GM21367 (cell line): ENCODE measurements around the gene FAM168A.

Experiments used
- ATAC-seq: cut with Tn5 transposase; IDR thresholded peaks from one replicate; pipeline ENCODE4 v1.9.1; 2021; ENCODE audit not compliant: unreplicated experiment

The FAM168A gene

DNA sequence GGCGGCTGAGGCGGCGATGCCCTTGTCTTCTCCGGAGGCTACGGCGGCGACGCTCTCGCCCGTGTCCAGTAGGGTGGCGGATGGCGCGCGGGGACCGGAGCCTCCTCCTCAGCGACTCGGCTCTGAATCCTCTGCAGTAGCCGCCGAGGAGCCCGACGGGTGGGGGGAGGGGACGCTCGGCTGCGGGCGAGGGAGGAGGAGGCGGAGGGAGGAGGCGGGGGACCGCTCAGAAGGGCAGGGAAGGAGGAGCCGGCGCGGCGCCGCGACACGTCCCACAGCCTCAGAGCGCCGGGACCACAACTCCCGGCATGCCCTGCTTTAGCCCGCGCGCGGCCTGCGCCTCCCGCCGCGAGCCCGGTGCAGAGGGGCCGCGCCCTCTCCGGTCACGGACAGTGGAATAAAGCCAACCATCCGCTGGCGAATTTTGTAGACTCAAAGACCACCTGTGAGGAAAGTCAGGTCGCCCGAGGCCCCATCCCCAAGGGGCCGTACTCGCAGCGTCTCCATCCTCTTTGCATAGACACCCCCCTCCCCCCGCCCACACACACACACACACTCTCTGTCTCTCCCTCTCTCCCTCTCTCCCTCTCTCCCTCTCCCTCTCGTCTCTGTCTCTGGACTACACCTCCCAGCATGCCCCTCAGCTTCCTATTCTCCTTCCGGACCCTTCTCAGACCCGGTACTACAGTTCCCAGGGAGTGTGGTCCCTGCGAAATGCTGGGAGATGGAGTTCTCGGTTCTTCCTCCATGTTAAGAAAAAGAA lies at the start of gene FAM168A:
Gene FAM168A (minus strand): TSS at position 157 of the 763 bp plus-strand sequence. CDS start 129,638 bp downstream, outside the sequence.
- peak; percentile 82 for ATAC-seq

- peak; percentile 78 for ATAC-seq
Measured at GRCh38 chr11:73647459-73648100, 49.7 kb upstream of the FAM168A start.

- ATAC-seq = no peak
Measured at GRCh38 chr11:73645972-73646631, 48.2 kb upstream of the FAM168A start, which contains the start of gene PLEKHB1. TSS of gene PLEKHB1 (plus strand) at chr11:73646581. CDS start at chr11:73646609, 28 bp downstream.

DNA sequence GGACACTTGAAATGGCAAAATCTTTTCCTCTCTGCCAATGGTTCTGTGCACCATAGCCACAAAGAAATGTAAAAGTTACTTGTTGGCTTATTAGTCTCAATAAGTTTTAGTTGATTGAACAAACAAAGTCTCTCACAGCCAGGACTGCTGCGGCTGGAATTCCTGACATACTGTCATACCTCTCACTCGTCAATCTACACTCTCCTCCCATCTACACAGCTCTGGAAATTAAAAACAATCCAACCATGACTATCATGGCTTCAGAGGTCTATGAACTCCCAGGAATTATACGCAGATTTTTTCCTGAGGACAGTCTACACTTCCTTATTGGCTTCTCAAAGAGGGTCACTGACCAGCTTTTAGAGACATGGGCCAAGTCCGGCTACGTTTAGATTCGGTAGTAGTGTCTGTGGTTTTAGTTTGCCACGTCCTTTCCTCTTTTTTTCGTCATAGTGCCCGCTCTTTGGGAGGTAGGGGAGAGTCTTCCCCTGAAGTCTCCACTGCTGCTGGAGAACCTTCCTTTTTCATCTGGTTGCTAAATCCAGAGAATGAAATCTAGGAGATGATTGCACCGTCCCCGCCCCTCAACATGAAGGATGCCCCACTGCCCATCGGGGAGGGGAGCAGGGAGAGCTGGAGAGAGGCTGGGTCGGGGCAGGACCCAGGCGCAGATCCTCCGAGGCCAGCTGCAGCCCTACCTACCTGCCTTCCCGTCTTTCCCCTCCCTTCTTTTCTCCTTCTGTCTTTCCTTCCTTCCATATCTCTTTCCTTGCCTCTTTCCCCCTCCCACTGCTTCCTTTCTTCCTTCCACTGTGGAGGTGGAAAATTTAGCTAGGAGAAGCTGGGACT lies 47.4 kb upstream of the FAM168A start:
- no peak for ATAC-seq

DNA sequence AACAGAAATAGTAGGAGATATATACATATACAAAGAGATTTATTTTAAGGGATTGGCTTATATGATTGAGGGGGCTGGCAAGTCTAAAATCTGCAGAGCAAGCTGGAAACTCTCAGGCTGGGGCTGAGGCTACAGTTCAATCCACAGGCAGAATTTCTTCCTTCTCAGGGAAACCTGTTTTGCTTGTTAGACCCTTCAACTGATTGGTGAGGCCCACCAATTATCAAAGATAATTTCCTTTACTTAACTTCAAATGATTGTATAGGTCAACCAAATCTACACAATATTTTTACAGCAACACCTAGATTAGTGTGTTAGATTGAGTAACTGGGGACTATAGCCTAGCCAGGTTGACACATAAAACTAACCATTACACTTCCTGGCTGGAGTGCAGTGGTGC lies 43.8 kb upstream of the FAM168A start:
- ATAC-seq = no peak

DNA sequence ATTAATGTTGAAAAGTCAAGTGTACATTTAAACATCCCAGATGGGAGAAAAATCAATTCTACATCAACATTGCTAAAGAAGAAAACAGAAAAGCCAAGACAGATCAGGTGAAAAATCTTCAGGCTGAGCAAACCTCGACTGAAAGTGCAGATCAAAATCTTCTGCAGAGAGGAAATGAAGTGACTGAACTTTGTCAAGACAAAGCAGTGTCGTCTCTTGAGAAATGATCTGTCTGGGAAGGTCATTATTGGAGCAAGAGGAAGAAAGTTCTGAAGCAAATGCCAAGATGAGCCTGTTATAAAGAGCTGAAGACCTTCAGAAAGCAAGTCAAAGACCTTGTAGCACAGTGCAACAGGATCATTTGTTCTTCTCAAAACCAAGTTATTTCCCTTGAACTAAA lies 42.7 kb upstream of the FAM168A start:
- no peak for ATAC-seq

GRCh38 chr11:73637012-73637411 lies 39.1 kb upstream of the FAM168A start:
- no peak for ATAC-seq

DNA sequence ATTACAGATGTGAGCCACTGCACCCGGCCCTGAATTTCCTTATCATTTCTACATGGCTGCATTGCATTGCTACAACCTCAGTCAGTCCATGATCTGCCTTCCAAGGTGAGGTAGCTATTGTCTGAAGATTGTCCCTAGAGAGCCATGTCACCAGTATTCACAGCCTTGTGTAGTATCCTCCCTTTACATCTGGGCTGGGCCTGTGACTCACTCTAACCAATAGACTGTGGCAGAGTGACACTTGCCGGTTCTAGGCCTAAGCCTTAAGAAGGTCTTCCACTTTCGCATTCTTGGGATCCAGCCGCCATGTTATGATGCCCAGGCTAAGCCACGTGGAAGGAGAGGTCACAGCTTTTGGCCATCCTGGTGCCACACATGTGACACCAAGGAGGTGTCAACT lies 38.3 kb upstream of the FAM168A start:
- ATAC-seq = no peak

- ATAC-seq = no peak
Measured at GRCh38 chr11:73635721-73636120, 37.8 kb upstream of the FAM168A start.

GRCh38 chr11:73633999-73634398 lies 36.1 kb upstream of the FAM168A start:
- no peak for ATAC-seq

GRCh38 chr11:73632996-73633395 lies 35.1 kb upstream of the FAM168A start:
- no peak for ATAC-seq

- no peak for ATAC-seq
Measured at GRCh38 chr11:73629907-73630306, 32.0 kb upstream of the FAM168A start.

DNA sequence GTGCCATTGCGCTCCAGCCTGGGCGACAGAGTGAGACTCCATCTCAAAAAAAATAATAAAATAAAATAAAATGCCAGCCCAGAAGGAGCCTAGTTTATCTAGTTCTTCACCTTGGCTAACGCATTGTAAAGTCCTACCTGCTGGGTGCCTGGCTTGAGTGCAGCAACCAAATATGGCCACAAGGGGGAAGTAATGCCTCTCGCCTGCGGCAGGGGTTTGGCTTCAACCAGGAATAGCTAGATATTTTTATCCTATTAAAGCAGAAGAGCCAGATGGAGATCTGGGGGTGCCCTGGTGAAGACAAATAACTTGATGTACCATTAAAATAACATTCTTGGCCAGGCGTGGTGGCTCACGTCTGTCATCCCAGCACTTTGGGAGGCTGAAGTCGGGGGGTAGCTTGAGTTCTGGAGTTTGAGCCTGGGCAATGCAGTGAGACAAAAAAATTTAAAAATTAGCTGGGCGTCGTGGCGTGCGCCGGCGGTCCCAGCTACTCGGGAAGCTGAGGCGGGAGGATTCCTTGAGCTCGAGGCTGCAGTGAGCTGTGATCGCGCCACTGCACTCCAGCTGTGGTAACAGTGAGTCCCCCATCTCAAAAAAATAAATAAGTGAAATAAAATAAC lies 27.9 kb upstream of the FAM168A start:
- no peak for ATAC-seq

- no peak for ATAC-seq
Measured at GRCh38 chr11:73623686-73624085, 25.8 kb upstream of the FAM168A start.

- ATAC-seq = no peak
Measured at GRCh38 chr11:73622926-73623593, 25.1 kb upstream of the FAM168A start.

GRCh38 chr11:73614591-73614990 lies 16.7 kb upstream of the FAM168A start:
- no peak for ATAC-seq

- no peak for ATAC-seq
Measured at GRCh38 chr11:73612601-73613140, 14.8 kb upstream of the FAM168A start.

DNA sequence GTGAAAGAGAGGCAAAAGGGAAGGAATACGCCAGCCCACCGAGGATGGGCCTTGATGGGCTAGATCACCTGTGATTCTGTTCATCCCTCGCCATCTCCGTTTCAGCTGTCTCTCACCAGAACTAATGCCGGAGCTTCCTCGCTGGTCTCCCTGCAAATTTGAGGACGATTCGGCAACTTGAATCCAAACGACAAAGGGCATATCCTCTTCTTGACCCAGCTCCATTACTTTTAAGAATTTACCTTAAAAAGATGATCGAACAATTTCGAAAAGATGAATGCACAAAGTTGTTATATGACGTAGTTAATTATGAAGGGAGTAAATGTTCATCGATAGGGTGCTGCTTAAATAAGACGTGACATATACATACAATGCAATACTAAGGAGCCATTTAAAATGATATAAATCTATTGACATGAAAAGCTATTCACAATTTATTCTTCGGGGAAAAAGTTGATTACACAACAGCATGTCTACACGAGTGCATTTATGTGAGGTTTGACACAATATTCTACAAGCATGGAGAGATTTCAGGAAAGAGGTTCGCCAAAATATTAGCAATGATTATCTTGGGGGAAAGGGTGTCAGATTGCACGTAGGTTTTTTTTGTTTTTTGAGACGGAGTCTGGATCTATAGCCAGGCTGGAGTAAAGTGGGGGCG lies 937 bp upstream of the FAM168A start:
- no peak for ATAC-seq

DNA sequence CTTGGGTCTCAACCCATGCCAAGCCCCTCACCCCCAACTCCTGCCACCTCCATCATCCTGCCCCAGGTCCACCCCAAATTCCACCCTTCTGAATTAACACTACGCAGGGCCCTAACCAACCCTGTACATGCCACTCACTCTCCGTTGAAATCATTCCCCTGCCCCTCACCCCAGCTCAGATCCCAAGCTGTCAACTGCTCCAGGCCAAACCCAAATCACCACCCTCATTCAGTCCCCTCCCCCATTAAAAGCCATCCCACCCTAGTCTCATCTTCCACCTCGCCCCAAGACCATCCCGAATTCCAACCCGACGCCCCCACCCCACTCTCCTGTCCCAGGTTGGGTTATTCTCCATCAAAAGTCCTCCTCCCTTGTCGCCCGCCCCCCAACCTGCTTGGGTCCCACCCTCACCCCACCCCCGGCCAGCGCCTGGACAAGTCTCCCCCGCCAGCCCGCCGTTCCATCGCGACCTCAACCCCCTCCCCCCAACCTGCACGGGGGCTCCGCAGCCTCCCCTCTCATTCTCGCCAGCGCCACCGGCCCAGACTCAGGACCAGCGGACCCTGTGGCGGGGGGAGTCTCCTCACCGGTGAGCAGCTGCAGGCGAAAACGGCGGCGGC lies 466 bp downstream of the FAM168A start:
- ATAC-seq = no peak
